Measurements from ENCODE around the gene ATXN7L2. TPM values are rescaled to one million over a fixed set of nuclear protein-coding genes. Genes with fewer than 3 reads are reported as not detected.
A peak's percentile ranks its signal among the peaks of the same experiment; 100 is the strongest.

Gene ATXN7L2
- total RNA-seq, 1 experiment from 2014 or later = 7.3 TPM

DNA sequence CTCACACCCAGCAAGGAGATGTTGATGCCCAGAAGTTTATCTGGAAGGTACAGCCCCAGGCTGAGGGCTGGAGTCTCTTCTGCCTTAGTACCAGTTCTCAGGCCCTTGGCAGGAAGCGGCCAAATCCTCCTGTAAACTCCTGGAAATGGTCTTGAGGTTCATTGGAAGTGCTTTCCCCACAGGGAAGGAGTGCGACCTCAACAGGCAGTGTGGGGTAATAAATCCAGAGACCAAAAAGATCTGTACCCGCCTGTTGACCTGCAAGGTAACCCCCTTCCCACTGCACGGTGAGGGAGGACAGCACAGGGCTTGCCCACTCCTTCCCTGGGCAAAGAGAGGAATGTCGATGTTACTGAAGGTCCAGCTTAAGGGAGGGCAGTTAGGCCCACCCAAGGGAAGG, 4.5 kb downstream of the ATXN7L2 start:
- no peak for DNase-seq (ENCODE audit: unreplicated experiment)
- CTCF ChIA-PET = interaction anchor here (0.7 to 40.0 kb wide), 6 partner anchors 9 to 88 kb away, joined by 3 to 1071 read pairs (median 10); partner anchors contain the start of genes AMIGO1 and GPR61
- Mint-ChIP-seq H3K9me3 (ENCODE audit: unreplicated experiment) (no peaks in the 10 kb centered on the region), H3K27me3 (ENCODE audit: insufficient read depth, unreplicated experiment) (no peaks in the 10 kb centered on the region), H3K4me1 (ENCODE audit: insufficient read depth, unreplicated experiment) (peaks cover 6% of the 10 kb centered on the region), H3K36me3 (ENCODE audit: insufficient read depth, unreplicated experiment) (peaks cover 16% of the 10 kb centered on the region), H3K27ac (ENCODE audit: low read depth, unreplicated experiment) (no peak overlapping the region), H3K4me3 (ENCODE audit: unreplicated experiment) (no peak overlapping the region)
- POLR2A ChIA-PET = interaction anchor here (0.6 kb wide), 1 partner anchor 25 kb away, joined by 3 read pairs; no protein-coding TSS in a partner anchor
- TF ChIP-seq, protein P1, sequence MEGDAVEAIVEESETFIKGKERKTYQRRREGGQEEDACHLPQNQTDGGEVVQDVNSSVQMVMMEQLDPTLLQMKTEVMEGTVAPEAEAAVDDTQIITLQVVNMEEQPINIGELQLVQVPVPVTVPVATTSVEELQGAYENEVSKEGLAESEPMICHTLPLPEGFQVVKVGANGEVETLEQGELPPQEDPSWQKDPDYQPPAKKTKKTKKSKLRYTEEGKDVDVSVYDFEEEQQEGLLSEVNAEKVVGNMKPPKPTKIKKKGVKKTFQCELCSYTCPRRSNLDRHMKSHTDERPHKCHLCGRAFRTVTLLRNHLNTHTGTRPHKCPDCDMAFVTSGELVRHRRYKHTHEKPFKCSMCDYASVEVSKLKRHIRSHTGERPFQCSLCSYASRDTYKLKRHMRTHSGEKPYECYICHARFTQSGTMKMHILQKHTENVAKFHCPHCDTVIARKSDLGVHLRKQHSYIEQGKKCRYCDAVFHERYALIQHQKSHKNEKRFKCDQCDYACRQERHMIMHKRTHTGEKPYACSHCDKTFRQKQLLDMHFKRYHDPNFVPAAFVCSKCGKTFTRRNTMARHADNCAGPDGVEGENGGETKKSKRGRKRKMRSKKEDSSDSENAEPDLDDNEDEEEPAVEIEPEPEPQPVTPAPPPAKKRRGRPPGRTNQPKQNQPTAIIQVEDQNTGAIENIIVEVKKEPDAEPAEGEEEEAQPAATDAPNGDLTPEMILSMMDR (IDR thresholded peaks at IDR 0.05; ENCODE audit: unreplicated experiment) = no peak
- BruUV-seq (replicated peaks) = no TSS peak
- intact Hi-C loops (cut with micrococcal nuclease) = no loop called here

DNA sequence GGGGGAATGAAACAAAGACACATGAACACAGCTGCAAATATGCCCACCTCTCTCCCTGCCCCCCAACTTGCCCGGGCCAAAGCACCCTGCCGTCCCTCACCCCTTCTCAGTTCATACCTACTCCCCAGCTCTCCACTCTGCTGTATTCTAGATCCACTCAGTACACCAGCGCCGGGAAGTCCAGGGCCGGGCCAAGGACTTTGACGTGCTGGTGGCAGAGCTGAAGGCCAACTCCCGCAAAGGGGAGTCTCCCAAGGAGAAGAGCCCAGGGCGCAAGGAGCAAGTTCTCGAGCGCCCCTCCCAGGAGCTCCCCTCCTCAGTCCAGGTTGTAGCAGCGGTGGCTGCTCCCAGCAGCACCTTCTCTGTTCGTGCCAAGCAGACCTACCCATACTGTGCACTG, 5.0 kb downstream of the ATXN7L2 start:
- peaks cover 16% of the 10 kb centered on the region for H3K36me3 Mint-ChIP-seq (ENCODE audit: insufficient read depth, unreplicated experiment)
- intact Hi-C loops (cut with micrococcal nuclease) = no loop called here
- H3K9me3 Mint-ChIP-seq (ENCODE audit: unreplicated experiment) = no peaks in the 10 kb centered on the region
- CTCF ChIA-PET = interaction anchor here (0.7 to 40.0 kb wide), 7 partner anchors 9 to 89 kb away, joined by 3 to 1071 read pairs (median 5); partner anchors contain the start of genes AMIGO1 and GPR61
- no peak for DNase-seq (ENCODE audit: unreplicated experiment)
- BruUV-seq (replicated peaks) = no TSS peak
- peaks cover 6% of the 10 kb centered on the region for H3K4me1 Mint-ChIP-seq (ENCODE audit: insufficient read depth, unreplicated experiment)
- TF ChIP-seq, protein P1 (IDR thresholded peaks at IDR 0.05; ENCODE audit: unreplicated experiment) = no peak
- H3K27me3 Mint-ChIP-seq (ENCODE audit: insufficient read depth, unreplicated experiment) = no peaks in the 10 kb centered on the region
- POLR2A ChIA-PET = interaction anchor here (0.6 kb wide), 1 partner anchor 24 kb away, joined by 3 read pairs; no protein-coding TSS in a partner anchor
- no peak overlapping the region for H3K27ac Mint-ChIP-seq (ENCODE audit: low read depth, unreplicated experiment)
- H3K4me3 Mint-ChIP-seq (ENCODE audit: unreplicated experiment) = no peak overlapping the region

DNA sequence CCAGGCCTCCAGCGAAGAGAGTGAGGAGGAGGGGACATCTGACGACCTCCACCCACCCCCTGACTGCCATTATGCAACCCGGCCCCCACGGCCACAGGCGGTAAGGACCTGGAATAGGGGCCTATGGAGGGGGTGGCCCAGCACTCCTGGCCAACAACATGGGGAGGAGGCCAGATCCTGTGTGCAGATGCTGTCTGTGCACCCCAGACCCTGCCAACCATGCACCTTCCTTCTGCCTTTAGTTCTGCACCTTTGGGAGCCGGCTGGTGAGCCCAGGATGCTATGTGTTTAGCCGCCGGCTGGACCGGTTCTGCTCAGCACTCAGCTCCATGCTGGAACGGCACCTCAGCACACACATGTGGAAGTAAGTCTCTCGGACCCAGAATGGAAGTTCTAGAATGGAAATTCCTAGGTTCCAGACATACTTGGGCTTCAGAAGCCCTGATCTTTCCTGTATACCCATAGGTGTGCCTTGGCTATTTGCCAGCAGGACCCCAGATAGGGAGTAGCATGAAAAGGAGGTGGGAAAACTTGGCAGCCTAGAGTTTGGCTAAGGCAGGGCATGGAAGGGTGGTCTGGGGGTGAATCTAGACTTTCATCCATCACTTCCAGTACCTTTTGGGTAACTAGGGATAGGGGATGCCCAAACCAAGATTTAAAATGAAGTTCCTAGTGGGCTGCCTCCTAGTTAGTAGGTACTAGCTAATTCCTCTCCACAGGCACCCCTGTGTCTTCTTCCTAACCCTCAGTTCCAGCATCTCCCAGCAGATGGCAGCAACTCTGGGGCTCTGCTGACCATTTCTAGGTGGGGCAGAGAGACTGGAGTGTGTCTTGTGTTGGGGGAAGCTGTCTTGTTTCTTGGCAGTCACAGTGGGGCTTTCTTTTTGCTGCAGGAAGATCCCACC, 6.6 kb downstream of the ATXN7L2 start:
- DNase-seq (ENCODE audit: unreplicated experiment) = peak; percentile 62
- TF ChIP-seq, protein P1 (IDR thresholded peaks at IDR 0.05; ENCODE audit: unreplicated experiment) = peak; percentile 60
- Mint-ChIP-seq H3K27me3 (ENCODE audit: insufficient read depth, unreplicated experiment) (no peaks in the 10 kb centered on the region), H3K27ac (ENCODE audit: low read depth, unreplicated experiment) (no peak overlapping the region), H3K4me3 (ENCODE audit: unreplicated experiment) (no peak overlapping the region), H3K9me3 (ENCODE audit: unreplicated experiment) (no peaks in the 10 kb centered on the region), H3K4me1 (ENCODE audit: insufficient read depth, unreplicated experiment) (no peaks in the 10 kb centered on the region), H3K36me3 (ENCODE audit: insufficient read depth, unreplicated experiment) (peaks cover 16% of the 10 kb centered on the region)
- POLR2A ChIA-PET = interaction anchor here (1.1 to 5.6 kb wide), 2 partner anchors 41 to 251 kb away, joined by 3 to 38 read pairs; no protein-coding TSS in a partner anchor
- BruUV-seq (replicated peaks) = no TSS peak
- intact Hi-C loops (cut with micrococcal nuclease) = loop anchor here (1.0 to 5.0 kb wide), 2 partner anchors 42 to 63 kb away; partner anchors contain the start of gene PSMA5
- CTCF ChIA-PET = interaction anchor here (0.5 to 40.0 kb wide), 26 partner anchors 9 to 1707 kb away, joined by 3 to 1071 read pairs (median 4); partner anchors contain the start of genes AMIGO1 and GPR61

DNA sequence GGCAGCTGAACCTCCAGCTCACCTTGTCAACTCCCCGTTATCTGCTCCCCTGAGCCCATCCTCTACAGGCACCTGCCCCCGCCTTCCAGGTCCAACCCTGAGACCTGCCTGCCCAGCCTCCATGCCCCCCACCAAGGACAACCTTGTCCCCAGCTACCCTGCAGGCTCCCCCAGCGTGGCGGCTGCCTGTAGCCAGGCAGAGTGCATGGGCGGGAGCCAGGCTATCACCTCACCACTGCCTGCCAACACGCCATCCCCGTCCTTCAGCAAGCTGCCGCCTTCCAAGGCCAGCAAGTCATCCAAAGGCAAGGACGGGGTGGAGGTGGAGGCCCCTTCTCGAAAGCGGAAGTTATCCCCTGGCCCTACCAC, 7.2 kb downstream of the ATXN7L2 start:
- H3K27me3 Mint-ChIP-seq (ENCODE audit: insufficient read depth, unreplicated experiment) = no peaks in the 10 kb centered on the region
- intact Hi-C loops (cut with micrococcal nuclease) = loop anchor here (1.0 to 5.0 kb wide), 2 partner anchors 41 to 64 kb away; partner anchors contain the start of gene PSMA5
- H3K4me3 Mint-ChIP-seq (ENCODE audit: unreplicated experiment) = no peak overlapping the region
- H3K36me3 Mint-ChIP-seq (ENCODE audit: insufficient read depth, unreplicated experiment) = peaks cover 18% of the 10 kb centered on the region
- H3K4me1 Mint-ChIP-seq (ENCODE audit: insufficient read depth, unreplicated experiment) = no peaks in the 10 kb centered on the region
- no peaks in the 10 kb centered on the region for H3K9me3 Mint-ChIP-seq (ENCODE audit: unreplicated experiment)
- ChIA-PET CTCF (interaction anchor here (0.6 to 40.0 kb wide), 22 partner anchors 8 to 690 kb away, joined by 3 to 1071 read pairs (median 4); partner anchors contain the start of genes AMIGO1 and GPR61), POLR2A (interaction anchor here (1.1 to 5.6 kb wide), 2 partner anchors 40 to 251 kb away, joined by 3 to 38 read pairs; no protein-coding TSS in a partner anchor)
- no peak for DNase-seq (ENCODE audit: unreplicated experiment)
- no TSS peak for BruUV-seq (replicated peaks)
- no peak overlapping the region for H3K27ac Mint-ChIP-seq (ENCODE audit: low read depth, unreplicated experiment)
- TF ChIP-seq, protein P1 (IDR thresholded peaks at IDR 0.05; ENCODE audit: unreplicated experiment) = no peak

Data from MCF 10A (cell line).